ENCODE measurements around the gene HEPACAM2.

- TF ChIP-seq REST (IDR thresholded peaks at IDR 0.05; ENCODE audit: low read depth) = no peak
- TF ChIP-seq FOXM1 (IDR thresholded peaks at IDR 0.05; ENCODE audit: borderline replicate concordance, low read depth) = no peak
- no peak for TF ChIP-seq RAD21 (IDR thresholded peaks at IDR 0.05; ENCODE audit: low read depth)
- TF ChIP-seq CEBPB (IDR thresholded peaks at IDR 0.05) = no peak
- TF ChIP-seq EGR1 (IDR thresholded peaks at IDR 0.05) = no peak
- no peak for TF ChIP-seq NFIC (IDR thresholded peaks at IDR 0.05)
- no peak for TF ChIP-seq CREB1 (IDR thresholded peaks at IDR 0.05; ENCODE audit: low read depth)
These were observed 7.1 kb downstream of the HEPACAM2 start for GRCh38 chr7:93218997-93219827.

All from Ishikawa (cell line).